Measurements from ENCODE around the gene ARFGEF3.

ARFGEF3 gene

DNA sequence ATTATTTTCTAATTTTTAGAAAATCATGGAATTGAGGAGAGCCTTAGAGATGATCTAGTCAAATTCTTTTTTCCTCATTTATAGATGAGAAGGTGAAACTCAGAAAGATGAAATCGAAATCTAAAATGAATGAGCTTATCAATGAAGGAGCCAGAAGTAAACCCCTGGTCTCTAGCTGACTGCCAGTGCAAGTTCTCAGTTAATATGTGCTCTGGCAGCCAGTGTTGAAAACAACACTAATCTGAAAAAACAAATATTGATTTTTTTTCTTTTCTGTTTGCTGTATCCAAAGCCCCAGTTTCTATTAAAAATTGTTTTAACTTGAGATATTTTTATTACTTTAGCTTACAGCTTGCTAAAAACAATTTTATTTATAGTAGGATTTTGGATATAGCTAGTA is 78.0 kb downstream of the ARFGEF3 start:
- no peak overlapping the region for H3K27ac Mint-ChIP-seq
- peaks cover 26% of the 10 kb centered on the region for H3K27me3 Mint-ChIP-seq
- no peaks in the 10 kb centered on the region for H3K4me1 Mint-ChIP-seq (ENCODE audit: low read depth)
- H3K4me3 Mint-ChIP-seq, result no peak overlapping the region
- no peaks in the 10 kb centered on the region for H3K36me3 Mint-ChIP-seq (ENCODE audit: low read depth)
- H3K9me3 Mint-ChIP-seq, result no peaks in the 10 kb centered on the region

DNA sequence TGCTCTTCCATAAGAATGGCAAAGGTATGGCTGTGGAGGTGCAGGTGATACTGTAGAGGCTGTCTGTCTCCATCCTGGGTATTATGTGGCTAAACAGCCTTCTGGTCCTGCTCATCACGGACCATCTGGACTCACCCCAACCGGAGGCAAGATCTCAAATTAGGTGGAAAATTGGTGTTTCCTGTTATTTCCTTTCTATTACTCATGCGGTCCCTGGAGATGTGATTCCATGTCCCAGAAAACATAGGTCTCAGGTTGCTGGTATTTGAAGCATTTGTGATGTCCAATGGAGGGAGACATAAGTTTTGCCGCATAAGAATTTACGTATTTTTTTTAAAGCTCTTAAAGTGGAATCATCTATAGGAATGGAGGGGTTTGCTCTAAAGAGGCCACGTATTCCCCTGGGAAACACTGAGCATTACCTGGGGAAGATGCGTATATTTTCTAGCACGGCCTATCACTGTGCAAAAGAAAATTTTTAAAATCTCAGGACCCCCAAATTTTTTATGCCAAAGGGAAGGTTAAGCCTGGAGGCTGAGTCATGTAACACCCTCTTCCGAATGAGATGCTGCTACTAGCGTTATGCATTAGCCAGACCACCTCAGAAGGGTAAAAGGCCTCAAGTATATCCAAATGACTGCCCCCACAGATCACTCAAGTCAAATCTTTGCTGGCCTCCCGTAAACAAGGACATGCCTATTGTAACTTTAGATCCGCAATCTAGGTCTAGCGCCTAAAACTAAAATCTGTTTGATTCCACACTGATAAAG is 78.9 kb downstream of the ARFGEF3 start:
- Mint-ChIP-seq H3K27me3 (peaks cover 26% of the 10 kb centered on the region), H3K36me3 (ENCODE audit: low read depth) (no peaks in the 10 kb centered on the region), H3K4me1 (ENCODE audit: low read depth) (no peaks in the 10 kb centered on the region), H3K9me3 (no peaks in the 10 kb centered on the region), H3K27ac (no peak overlapping the region), H3K4me3 (no peak overlapping the region)

DNA sequence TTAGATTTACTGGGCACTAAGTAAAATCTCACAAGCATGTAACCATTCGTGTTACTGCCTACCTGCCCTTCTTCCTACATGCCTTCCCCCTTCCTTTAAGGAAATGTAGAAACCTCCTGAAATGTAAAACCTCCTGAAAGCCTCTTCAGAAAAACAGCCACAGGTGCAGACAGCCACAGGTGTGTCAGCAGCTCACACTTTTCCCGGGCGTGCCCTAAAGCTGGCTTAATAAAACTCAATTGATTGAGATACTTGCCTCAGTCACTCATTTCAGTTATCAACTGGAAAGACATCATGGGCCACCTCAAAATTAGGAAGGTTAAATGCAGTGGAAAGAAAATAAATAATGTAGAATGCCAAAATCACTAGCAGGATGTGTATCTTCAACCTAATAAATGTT is 79.6 kb downstream of the ARFGEF3 start:
- Mint-ChIP-seq H3K36me3 (ENCODE audit: low read depth) (no peaks in the 10 kb centered on the region), H3K27ac (no peak overlapping the region), H3K4me1 (ENCODE audit: low read depth) (no peaks in the 10 kb centered on the region), H3K4me3 (no peak overlapping the region), H3K9me3 (no peaks in the 10 kb centered on the region), H3K27me3 (peaks cover 22% of the 10 kb centered on the region)

DNA sequence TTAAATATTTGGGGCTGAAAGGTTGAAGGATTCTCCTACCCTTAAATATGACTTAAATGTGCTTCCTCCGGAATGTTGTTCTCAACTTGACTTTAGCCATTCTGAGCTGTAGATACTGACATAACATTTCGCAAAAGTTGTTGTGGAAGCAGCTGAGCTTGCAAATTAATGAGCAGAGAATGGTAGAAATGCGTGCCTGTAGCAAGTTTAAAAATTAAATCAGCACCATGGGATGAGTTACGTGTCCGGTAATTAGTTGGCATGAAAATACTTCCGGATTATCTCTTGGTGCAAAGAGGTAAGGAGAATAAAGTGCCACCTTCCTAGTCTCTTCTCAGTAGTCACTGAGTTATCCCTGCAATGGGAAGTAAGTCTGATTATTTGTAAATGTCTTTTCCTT is 80.2 kb downstream of the ARFGEF3 start:
- Mint-ChIP-seq H3K9me3 (no peaks in the 10 kb centered on the region), H3K27me3 (peaks cover 22% of the 10 kb centered on the region), H3K36me3 (ENCODE audit: low read depth) (no peaks in the 10 kb centered on the region), H3K4me3 (no peak overlapping the region), H3K4me1 (ENCODE audit: low read depth) (no peaks in the 10 kb centered on the region), H3K27ac (no peak overlapping the region)

DNA sequence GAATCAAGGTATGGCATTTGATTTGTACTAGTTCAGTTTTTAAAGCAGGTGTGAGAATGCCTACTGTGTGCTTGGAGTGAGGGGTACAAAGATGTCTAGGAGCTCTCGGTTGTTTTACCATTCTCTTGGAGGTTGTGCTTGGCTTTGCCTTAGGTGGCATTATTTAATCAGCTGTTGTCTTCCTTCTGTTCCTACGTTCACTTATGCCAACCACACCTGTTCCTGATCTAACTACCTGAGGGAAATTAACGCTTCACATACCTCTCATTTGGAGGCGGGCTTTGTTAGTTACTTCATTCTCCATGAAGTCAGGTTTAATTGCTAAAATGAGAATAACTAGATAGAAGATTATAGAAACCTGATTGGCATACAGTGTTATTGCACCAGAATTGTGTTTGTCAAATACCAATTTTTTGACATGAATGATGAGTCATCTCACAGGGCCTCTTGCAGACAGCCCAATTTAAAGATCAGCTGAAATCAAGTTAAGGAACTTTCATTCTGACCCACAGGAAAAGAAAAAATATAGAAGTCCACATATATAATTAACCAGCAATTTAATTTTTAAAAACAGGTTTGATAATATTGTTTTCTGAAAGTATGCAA is 81.4 kb downstream of the ARFGEF3 start:
- Mint-ChIP-seq H3K27me3 (peaks cover 16% of the 10 kb centered on the region), H3K36me3 (ENCODE audit: low read depth) (no peaks in the 10 kb centered on the region), H3K4me1 (ENCODE audit: low read depth) (no peaks in the 10 kb centered on the region), H3K9me3 (no peaks in the 10 kb centered on the region), H3K4me3 (no peak overlapping the region), H3K27ac (no peak overlapping the region)

DNA sequence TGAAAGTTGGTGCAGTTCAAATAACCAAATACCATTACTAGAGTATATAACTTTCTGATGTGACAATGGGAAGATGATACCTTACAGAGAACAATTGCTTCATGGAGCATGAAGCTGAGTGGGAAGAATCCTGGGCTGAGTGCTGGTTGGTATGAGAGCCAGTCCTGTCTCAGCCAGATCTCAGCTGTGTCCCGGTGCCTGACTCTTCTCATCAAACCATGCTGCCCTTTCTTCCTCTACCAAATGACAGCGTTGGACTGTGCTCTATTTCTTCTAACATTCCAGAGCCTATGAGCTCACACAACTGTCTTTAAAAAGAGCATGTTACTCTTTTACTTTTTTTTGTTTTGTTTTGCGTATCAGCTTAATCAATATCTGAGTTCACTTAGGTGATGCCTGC is 84.0 kb downstream of the ARFGEF3 start:
- H3K4me3 Mint-ChIP-seq, result no peak overlapping the region
- no peaks in the 10 kb centered on the region for H3K9me3 Mint-ChIP-seq
- H3K36me3 Mint-ChIP-seq (ENCODE audit: low read depth), result no peaks in the 10 kb centered on the region
- peaks cover 16% of the 10 kb centered on the region for H3K27me3 Mint-ChIP-seq
- no peaks in the 10 kb centered on the region for H3K4me1 Mint-ChIP-seq (ENCODE audit: low read depth)
- H3K27ac Mint-ChIP-seq, result no peak overlapping the region

DNA sequence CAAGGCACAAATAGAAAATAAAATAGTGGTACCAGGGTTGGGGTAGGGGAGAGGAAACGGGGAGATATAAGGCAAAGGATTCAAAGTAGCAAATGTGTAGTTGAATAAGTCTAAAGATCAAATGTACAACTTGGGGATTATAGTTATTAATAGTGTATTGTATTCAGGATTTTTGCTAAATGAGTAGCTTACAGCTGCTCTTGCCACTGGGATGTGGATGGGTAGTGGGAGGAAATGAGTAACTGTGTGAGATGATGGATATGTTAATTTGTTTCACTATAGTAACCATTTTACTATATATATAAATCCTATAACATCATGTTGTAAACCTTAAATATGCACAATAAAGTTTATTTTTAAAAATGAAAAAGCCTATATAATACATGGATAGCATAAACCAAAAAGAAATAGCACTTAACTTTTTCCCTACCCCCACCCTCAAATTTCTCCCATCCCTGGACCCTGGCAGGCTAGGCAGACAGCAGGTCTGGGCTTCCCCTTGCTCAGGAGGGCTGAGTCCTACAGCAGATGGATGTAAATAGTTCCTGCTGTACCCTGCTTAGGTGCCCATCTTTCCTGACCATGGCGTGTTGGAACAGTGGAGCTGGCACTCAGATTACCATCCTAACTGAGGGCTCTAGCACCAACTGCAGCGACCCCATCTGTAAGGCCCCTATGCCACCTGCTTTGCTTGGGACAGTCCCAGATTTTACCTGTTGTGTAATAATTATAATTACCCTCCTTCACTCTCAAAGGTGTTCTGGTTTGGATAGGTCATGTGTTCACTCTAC is 85.1 kb downstream of the ARFGEF3 start:
- Mint-ChIP-seq H3K9me3 (no peaks in the 10 kb centered on the region), H3K27ac (no peak overlapping the region), H3K36me3 (ENCODE audit: low read depth) (no peaks in the 10 kb centered on the region), H3K4me3 (no peak overlapping the region), H3K27me3 (peaks cover 10% of the 10 kb centered on the region), H3K4me1 (ENCODE audit: low read depth) (no peaks in the 10 kb centered on the region)

DNA sequence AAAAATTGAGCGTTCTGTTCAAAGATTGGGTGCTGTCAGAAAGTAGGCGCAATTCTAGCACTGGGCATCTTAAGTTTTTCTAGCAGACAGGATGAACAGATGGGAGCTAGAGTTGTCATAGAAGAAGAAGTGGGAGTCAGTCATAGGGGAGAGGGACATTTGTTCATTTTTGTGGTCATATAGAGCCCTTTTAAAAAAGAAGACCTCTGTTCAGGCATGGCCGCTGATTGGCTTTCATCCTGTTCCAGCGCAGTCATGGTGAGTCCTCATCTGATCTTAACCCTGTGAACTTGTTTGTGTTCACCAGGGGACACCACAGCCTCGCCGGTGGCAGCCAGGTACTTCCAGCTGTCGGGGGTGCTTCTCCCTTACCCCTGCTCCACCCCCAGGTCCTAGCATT is 86.3 kb downstream of the ARFGEF3 start:
- H3K27me3 Mint-ChIP-seq, result peaks cover 8% of the 10 kb centered on the region
- no peaks in the 10 kb centered on the region for H3K9me3 Mint-ChIP-seq
- no peak overlapping the region for H3K4me3 Mint-ChIP-seq
- no peaks in the 10 kb centered on the region for H3K4me1 Mint-ChIP-seq (ENCODE audit: low read depth)
- H3K27ac Mint-ChIP-seq, result no peak overlapping the region
- no peaks in the 10 kb centered on the region for H3K36me3 Mint-ChIP-seq (ENCODE audit: low read depth)

DNA sequence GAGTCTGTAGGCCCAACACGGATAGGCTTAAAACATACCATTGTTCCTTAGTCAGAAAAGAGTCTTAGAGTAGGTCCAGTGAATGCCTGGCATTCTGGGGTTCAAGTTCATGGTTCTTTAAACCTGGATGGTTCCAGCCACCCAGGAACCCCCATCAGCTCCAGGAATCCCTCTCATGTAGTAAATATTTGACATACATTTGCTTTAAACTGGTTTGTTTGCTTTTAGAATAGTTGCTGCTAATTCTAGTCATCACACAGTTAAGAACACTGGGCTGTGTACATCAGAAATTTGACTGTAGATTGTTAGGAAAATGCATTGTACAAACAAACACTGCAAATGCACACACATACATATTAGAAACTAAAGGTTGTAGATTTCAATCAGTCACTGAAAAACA is 87.1 kb downstream of the ARFGEF3 start:
- Mint-ChIP-seq H3K4me3 (no peak overlapping the region), H3K36me3 (ENCODE audit: low read depth) (no peaks in the 10 kb centered on the region), H3K27me3 (peaks cover 11% of the 10 kb centered on the region), H3K9me3 (no peaks in the 10 kb centered on the region), H3K27ac (no peak overlapping the region), H3K4me1 (ENCODE audit: low read depth) (no peaks in the 10 kb centered on the region)

DNA sequence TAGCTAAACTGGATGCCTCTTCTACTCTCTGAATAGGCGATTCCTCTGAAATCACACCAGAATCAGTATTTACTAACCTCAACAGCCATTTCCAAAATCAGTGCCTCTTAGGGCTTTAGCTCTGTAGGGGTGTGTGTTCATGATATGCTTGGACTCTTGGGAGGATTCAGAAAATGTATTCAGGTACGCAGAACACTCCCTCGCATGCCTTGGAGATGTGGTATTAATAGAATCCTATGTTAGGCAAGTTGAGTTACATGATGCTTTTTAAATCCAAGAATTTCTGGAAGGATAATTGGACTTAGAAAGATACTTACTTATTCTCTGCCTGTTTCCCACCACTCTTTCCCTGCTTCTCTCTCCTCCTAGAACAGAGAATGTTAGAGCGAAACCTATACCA is 88.3 kb downstream of the ARFGEF3 start:
- peaks cover 5% of the 10 kb centered on the region for H3K27me3 Mint-ChIP-seq
- H3K4me3 Mint-ChIP-seq, result no peak overlapping the region
- H3K36me3 Mint-ChIP-seq (ENCODE audit: low read depth), result no peaks in the 10 kb centered on the region
- no peaks in the 10 kb centered on the region for H3K4me1 Mint-ChIP-seq (ENCODE audit: low read depth)
- H3K27ac Mint-ChIP-seq, result no peak overlapping the region
- no peaks in the 10 kb centered on the region for H3K9me3 Mint-ChIP-seq

DNA sequence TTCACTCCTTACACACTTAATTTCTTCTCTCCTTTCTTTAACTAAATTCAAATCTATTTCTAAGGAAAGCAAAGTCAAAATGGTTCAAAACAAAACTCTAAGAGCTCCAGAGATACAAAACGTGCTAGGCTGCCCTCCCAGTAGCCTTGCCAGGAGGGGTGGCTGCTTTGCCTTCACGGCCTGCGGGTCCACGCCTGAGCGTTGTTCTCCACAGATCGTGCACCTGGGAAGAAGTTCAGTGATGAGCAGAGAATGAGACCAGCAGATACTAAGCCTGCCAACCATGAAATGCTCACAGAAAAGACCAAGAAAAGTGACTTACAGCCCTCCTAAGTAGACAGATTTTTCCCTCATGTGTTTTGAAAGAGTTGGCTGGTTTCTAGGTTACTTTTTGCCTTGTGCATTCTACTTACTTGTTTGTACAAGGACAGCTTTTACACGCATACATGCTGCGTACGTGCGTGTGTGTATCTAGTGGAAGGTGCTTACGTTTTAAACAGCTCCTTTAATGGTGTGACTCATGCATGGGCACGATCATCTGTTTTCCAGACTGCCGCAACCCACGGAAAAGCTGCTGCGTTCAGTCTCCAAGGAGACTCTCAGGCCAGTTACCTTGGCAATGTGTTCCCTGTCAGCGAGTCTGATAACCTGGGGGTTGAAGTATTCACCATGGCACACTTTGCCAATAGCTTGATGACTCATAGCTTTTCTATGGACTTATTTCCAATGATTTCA is 88.9 kb downstream of the ARFGEF3 start:
- peaks cover 5% of the 10 kb centered on the region for H3K27me3 Mint-ChIP-seq
- no peaks in the 10 kb centered on the region for H3K36me3 Mint-ChIP-seq (ENCODE audit: low read depth)
- H3K9me3 Mint-ChIP-seq, result no peaks in the 10 kb centered on the region
- H3K4me3 Mint-ChIP-seq, result no peak overlapping the region
- no peak overlapping the region for H3K27ac Mint-ChIP-seq
- H3K4me1 Mint-ChIP-seq (ENCODE audit: low read depth), result no peaks in the 10 kb centered on the region

DNA sequence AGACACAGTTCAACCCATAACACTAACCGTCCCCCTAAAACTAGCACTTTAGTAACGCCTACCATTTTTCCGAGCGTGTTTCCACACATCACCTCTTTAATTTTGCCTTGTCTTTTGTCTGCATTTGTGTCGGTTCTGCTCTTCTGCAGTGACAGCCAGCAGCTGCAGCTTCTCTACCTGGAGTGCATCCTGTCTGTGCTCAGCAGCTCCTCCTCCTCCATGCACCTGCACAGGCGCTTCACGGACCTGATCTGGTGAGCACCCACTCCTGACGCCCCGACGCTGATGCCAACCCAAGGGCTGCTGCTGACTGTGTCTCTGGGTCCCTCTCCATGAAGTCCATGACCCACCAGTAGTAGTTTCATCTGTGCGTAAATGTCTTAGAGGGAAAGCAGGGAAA is 92.0 kb downstream of the ARFGEF3 start:
- Mint-ChIP-seq H3K27ac (no peak overlapping the region), H3K36me3 (ENCODE audit: low read depth) (no peaks in the 10 kb centered on the region), H3K9me3 (no peaks in the 10 kb centered on the region), H3K4me3 (no peak overlapping the region), H3K4me1 (ENCODE audit: low read depth) (no peaks in the 10 kb centered on the region), H3K27me3 (peaks cover 13% of the 10 kb centered on the region)

DNA sequence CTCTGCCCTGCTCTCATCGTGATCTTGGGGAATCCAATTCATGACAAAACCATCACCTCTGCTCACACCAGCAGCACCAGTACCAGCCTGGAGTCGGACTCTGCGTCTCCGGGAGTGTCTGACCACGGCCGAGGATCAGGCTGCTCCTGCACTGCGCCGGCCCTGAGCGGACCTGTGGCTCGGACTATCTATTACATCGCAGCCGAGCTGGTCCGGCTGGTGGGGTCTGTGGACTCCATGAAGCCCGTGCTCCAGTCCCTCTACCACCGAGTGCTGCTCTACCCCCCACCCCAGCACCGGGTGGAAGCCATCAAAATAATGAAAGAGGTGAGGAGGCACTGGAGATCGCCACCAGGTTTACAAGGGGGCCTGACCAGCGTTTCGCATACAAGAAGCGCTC is 93.7 kb downstream of the ARFGEF3 start:
- Mint-ChIP-seq H3K4me3 (no peak overlapping the region), H3K9me3 (no peaks in the 10 kb centered on the region), H3K4me1 (ENCODE audit: low read depth) (no peaks in the 10 kb centered on the region), H3K27ac (no peak overlapping the region), H3K36me3 (ENCODE audit: low read depth) (no peaks in the 10 kb centered on the region), H3K27me3 (peaks cover 20% of the 10 kb centered on the region)

DNA sequence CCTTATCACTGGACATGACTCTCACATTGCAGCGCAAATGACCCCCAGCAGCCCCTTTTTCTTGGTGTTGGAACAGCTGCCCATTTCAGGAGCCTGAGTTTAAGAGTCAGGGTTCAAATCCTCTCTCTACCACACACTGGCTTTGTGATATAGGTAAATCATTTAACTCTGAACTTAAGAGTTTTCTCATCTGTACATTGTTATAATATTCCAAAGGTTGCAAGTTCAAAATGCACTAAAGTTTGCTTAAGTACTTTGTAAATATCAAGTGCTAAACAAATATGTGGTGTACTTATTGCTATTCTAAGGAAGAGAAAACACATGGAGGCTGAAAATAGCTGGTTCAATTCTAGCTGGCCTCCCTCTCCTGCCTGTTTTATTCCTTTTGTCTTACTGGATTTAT is 95.9 kb downstream of the ARFGEF3 start:
- H3K9me3 Mint-ChIP-seq, result no peaks in the 10 kb centered on the region
- H3K27ac Mint-ChIP-seq, result no peak overlapping the region
- H3K36me3 Mint-ChIP-seq (ENCODE audit: low read depth), result no peaks in the 10 kb centered on the region
- H3K4me3 Mint-ChIP-seq, result no peak overlapping the region
- H3K27me3 Mint-ChIP-seq, result peaks cover 20% of the 10 kb centered on the region
- H3K4me1 Mint-ChIP-seq (ENCODE audit: low read depth), result no peaks in the 10 kb centered on the region

DNA sequence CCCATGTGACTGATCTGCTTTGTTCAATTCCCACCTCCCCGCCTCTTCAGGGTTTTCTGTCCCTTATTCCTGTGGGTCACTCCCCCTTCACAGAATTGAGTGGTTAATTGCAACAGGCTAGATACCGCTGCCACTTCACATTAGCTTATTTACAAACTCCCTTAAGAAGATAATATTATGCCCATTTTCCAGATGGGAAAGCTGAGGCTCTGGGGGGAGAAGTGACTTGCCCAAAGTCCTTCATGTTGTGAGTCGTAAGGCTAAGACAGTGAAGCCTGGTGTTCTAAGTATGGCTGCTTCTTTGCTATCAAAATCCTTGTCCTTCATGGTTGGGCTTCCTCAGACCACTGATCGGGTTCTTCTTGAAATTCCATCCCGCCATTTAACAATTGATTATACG is 96.5 kb downstream of the ARFGEF3 start:
- Mint-ChIP-seq H3K9me3 (no peaks in the 10 kb centered on the region), H3K27me3 (peaks cover 20% of the 10 kb centered on the region), H3K27ac (no peak overlapping the region), H3K36me3 (ENCODE audit: low read depth) (no peaks in the 10 kb centered on the region), H3K4me3 (no peak overlapping the region), H3K4me1 (ENCODE audit: low read depth) (no peaks in the 10 kb centered on the region)
